Activated T-helper 2 cell treated with anti-CD3 and anti-CD28 coated beads, Interferon-gamma antibody, Interleukin-2, Interleukin-4, amounts not matched to agents 10 μg/mL and 5 μg/mL and 100 μg/mL, durations not matched to agents 14 hours and 24 hours and 36 hours (primary cell): ENCODE results near the gene ZWILCH. TPM values are rescaled to one million over a fixed set of nuclear protein-coding genes. Genes with fewer than 3 reads are reported as not detected.
"Not testable (repeated sequence)": the region's sequence is repeated elsewhere in the genome, so short reads cannot be mapped to it uniquely, and the experiment has no call there.

Experiments
- DNase-seq: peaks from one replicate; pipeline ENCODE4 v3.0.0; 2021; ENCODE audit warnings: low spot score
- H3K27ac Mint-ChIP-seq: one replicate; pipeline ENCODE4 v1.8.0; 2021; ENCODE audit warnings: mixed read lengths
- H3K27me3 Mint-ChIP-seq: one replicate; pipeline ENCODE4 v1.8.0; 2021; ENCODE audit warnings: low read depth, mixed read lengths
- H3K36me3 Mint-ChIP-seq: one replicate; pipeline ENCODE4 v1.8.0; 2021; ENCODE audit warnings: low read depth, mixed read lengths
- H3K4me1 Mint-ChIP-seq: one replicate; pipeline ENCODE4 v1.8.0; 2021; ENCODE audit warnings: low read depth, mixed read lengths
- H3K4me3 Mint-ChIP-seq: one replicate; pipeline ENCODE4 v1.8.0; 2021; ENCODE audit warnings: low read depth, mild to moderate bottlenecking, moderate library complexity, mixed read lengths
- H3K9me3 Mint-ChIP-seq: one replicate; pipeline ENCODE4 v1.8.0; 2021; ENCODE audit warnings: mixed read lengths
- intact Hi-C: fragments of 100-400 bp; cut with micrococcal nuclease; formaldehyde crosslinking; loops from one replicate; pipeline ENCODE4 v1.15.1; 2023
- total RNA-seq: library from RNA; stranded (reverse); gene quantifications from 2 replicates; pipeline ENCODE4 v1.2.3, GENCODE V29; 2022

Gene ZWILCH
- total RNA-seq, 1 donor from 2014 or later = 34.5 TPM

DNA sequence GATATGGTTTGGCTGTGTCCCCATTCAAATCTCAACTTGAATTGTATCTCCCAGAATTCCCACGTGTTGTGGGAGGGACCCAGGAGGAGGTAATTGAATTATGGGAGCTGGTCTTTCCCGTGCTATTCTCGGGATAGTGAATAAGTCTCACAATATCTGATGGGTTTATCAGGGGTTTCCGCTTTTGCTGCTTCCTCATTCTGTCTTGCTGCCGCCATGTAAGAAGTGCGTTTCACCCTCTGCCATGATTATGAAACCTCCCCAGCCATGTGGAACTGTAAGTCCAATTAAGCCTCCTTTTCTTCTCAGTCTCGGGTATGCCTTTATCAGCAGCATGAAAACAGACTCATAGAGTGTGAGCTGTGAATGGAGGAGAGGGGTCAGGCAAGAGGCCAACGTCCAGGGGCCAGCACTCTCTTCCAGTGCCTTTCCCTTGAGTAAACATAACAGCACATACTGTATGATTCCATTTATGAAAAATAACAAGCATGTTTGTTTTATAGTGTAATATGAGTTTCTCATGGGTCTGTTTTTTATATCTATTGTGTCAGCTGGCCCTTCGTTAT, 76.9 kb downstream of the ZWILCH start:
- Mint-ChIP-seq H3K4me1 (peaks cover 5% of the 10 kb centered on the region), H3K27me3 (peaks cover 4% of the 10 kb centered on the region), H3K27ac (no peak overlapping the region), H3K4me3 (no peak overlapping the region), H3K36me3 (no peaks in the 10 kb centered on the region), H3K9me3 (no peaks in the 10 kb centered on the region)
- DNase-seq = no peak
- intact Hi-C loops = no loop called here

DNA sequence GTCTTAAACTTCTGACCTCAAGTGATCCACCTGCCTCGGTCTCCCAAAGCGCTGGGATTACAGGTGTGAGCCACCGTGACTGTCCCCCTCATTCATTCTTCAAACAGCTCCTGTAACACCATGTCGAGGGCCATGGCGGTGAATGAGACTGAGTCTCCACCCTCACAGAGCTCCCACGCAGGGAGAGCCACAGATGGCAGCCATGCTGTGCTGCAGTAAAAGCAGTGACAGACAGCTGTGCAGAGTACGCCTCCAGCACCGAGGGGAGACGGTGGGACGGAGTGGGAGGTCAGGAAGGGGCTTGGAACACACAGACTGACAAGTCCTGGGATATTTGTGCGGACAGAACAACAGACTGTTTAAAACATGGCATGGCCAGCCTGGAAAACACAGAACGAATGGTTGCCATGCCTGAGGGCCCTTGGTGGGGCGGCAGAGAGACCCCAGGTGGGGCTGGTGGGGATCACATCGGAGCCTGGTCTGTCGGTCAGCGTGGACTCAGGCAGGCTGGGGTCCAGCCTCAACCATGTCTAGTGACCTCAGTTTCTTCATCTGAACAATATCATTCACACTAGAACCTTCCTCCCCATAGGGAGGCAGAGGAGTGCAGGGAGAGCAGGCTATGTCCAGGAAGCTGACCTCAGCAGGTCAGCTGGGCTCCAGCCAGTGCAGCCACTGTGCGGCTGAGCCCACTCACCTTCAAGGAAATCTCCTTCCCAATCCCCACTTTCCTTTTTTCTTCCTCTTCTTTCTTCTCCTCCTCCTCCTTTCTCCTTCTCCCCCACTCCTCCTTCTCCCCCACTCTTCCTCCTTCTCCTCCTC, 81.2 kb downstream of the ZWILCH start:
- Mint-ChIP-seq H3K27ac (no peak overlapping the region), H3K4me1 (no peaks in the 10 kb centered on the region), H3K9me3 (no peaks in the 10 kb centered on the region), H3K27me3 (peaks cover 6% of the 10 kb centered on the region), H3K36me3 (no peaks in the 10 kb centered on the region), H3K4me3 (no peak overlapping the region)
- DNase-seq = no peak
- intact Hi-C loops = no loop called here

DNA sequence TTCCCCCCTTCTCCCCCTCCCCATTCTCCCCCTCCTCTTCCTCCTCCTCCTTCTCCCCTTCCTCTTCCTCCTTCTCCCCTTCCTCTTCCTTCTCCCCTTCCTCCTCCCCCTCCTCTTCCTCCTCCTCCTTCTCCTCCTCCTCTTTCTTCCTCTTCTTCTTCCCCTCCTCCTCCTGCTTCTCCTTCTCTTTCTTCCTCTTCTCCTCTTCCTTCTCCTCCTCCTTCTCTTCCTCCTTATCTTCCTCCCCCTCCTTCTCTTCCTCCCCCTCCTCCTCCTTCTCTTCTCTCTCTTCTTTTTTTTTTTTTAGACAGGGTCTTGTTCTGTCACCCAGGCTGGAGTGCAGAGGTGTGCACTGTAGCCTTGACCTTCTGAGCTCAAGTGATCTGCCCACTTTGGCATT, 81.9 kb downstream of the ZWILCH start:
- intact Hi-C loops = no loop called here
- no peak for DNase-seq
- no peak overlapping the region for H3K27ac Mint-ChIP-seq
- no peaks in the 10 kb centered on the region for H3K9me3 Mint-ChIP-seq
- H3K4me1 Mint-ChIP-seq = no peaks in the 10 kb centered on the region
- H3K27me3 Mint-ChIP-seq = peaks cover 8% of the 10 kb centered on the region
- H3K4me3 Mint-ChIP-seq = no peak overlapping the region
- H3K36me3 Mint-ChIP-seq = no peaks in the 10 kb centered on the region

DNA sequence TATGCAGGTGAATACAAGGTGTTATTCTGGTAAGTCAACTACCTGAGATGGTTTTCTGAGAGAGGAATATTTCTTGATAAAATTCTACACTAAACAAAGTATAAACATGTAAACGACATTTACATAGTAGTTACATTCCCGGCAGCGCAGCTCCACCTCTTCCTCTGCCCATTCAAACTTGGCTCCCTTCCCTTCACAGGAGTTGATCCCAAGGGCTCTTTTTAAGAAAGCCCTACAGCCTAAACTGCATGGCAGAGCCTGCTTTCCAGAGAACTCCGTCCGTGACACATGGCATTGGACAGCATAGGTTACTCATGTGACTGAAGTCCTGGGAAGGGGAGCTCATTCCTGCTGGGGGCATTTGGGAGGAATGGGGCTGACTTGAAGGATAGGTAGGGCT, 82.6 kb downstream of the ZWILCH start:
- Mint-ChIP-seq H3K36me3 (no peaks in the 10 kb centered on the region), H3K9me3 (no peaks in the 10 kb centered on the region), H3K27me3 (peaks cover 8% of the 10 kb centered on the region), H3K4me3 (no peak overlapping the region), H3K27ac (no peak overlapping the region), H3K4me1 (no peaks in the 10 kb centered on the region)
- DNase-seq = no peak
- intact Hi-C loops = no loop called here

DNA sequence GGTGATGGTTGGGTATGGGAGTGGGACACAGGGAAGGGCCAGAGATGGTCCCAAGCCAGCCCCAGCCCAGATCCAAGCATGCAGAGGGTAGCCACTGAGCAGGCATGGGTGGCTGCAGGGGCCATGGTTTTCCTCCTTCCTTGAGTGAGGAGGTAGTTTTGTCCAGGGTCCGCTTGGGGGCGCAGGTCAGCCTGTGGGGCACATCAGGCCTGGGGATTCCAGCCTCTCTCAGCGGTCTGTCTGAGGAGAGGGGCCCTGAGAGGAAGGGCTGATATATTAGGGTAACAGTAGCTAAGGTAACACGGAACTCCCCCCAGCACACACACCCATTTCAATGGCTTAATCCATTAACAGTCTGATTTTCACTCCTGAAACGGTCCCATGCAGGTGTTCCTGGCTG, 83.4 kb downstream of the ZWILCH start:
- no peak overlapping the region for H3K27ac Mint-ChIP-seq
- no peaks in the 10 kb centered on the region for H3K4me1 Mint-ChIP-seq
- H3K27me3 Mint-ChIP-seq = peaks cover 8% of the 10 kb centered on the region
- no peak for DNase-seq
- H3K9me3 Mint-ChIP-seq = no peaks in the 10 kb centered on the region
- H3K4me3 Mint-ChIP-seq = no peak overlapping the region
- intact Hi-C loops = no loop called here
- no peaks in the 10 kb centered on the region for H3K36me3 Mint-ChIP-seq

DNA sequence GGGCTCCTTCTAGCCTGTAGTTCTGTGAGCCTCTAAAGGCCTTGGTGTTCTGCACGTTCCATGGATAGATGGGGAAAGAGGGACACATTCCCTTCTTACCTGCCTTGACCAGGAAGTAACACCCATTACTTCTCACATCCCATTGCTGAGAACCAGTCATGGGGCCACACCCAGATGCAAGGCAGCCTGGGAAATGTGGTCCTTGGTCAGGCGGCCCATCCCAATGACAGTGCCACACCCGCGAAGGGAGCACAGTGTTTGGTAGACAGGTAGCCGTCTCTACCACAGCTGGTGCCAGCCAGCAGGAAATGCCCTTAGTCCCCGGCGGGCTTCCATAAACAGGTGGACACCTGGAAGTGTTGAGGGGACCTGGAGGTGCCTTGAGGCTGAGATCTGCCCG, 83.8 kb downstream of the ZWILCH start:
- no peak overlapping the region for H3K4me3 Mint-ChIP-seq
- no peak for DNase-seq
- no peaks in the 10 kb centered on the region for H3K4me1 Mint-ChIP-seq
- peaks cover 8% of the 10 kb centered on the region for H3K27me3 Mint-ChIP-seq
- H3K9me3 Mint-ChIP-seq = no peaks in the 10 kb centered on the region
- intact Hi-C loops = no loop called here
- no peaks in the 10 kb centered on the region for H3K36me3 Mint-ChIP-seq
- H3K27ac Mint-ChIP-seq = no peak overlapping the region

DNA sequence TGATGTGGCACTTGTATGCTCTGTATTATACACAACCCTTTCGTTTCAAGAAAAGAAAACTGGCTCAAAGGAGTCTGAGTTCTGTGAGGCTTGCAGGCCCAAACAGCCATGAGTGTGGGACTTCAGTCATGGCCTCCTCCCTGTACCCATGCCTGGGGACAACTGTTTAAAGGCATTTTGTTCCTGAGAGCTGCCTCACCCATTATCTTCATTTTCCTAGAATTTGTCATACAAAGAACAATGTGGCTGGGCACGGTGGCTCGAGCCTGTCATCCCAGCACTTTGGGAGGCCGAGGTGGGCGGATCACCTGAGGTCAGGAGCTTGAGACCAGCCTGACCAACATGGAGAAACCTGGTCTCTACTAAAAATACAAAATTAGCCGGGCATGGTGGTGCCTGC, 84.3 kb downstream of the ZWILCH start:
- H3K4me1 Mint-ChIP-seq, H3K9me3 Mint-ChIP-seq, H3K36me3 Mint-ChIP-seq, H3K4me3 Mint-ChIP-seq, H3K27me3 Mint-ChIP-seq, DNase-seq, intact Hi-C loops, H3K27ac Mint-ChIP-seq: not testable (repeated sequence)

DNA sequence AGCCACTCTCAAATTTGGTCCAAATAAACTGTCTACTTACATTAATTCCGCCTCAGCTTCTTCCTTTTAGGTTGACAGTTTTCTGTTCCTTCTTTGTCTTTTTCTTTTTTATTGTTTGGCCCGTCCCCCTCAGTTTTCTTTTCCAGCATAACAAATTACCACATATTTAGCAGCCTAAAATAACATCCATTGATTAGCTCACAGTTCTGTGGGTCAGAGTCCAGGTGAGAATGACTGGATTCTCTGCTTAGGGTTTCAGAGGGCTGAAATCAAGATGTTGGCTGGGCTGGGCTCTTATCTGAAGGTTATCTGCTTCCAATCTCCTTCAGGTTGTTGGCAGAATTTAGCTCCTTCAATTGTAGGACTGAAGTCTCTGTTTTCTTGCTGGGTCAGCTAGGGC, 85.3 kb downstream of the ZWILCH start:
- DNase-seq = no peak
- peaks cover 6% of the 10 kb centered on the region for H3K27me3 Mint-ChIP-seq
- no peaks in the 10 kb centered on the region for H3K36me3 Mint-ChIP-seq
- H3K4me1 Mint-ChIP-seq = no peaks in the 10 kb centered on the region
- no peaks in the 10 kb centered on the region for H3K9me3 Mint-ChIP-seq
- intact Hi-C loops = no loop called here
- H3K27ac Mint-ChIP-seq = no peak overlapping the region
- no peak overlapping the region for H3K4me3 Mint-ChIP-seq

DNA sequence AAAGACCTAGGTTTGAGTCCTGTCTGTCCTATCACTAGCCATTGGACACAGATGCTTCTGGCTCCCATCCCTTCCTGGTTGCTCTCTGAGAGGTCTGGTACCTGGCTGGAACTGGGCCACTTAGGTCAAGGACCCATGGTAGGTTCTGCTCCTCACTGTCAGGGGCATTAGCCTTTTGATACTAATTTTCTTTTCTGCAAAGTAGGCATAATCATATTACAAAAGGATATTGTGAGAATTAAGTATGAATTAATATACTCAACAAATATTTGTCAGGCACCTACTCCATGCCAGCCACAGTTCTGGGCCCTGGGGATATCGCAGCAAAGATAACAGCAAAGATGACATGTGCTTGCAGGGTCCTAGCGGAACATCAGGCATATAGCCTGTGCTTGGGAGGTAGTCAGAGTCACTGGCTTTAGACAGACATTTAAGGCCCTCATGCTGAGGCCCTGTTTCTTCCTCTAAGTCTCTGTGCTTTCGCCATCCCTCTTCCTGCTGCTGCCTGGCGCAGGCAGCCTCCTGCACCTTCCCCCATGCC, 86.3 kb downstream of the ZWILCH start:
- intact Hi-C loops = no loop called here
- Mint-ChIP-seq H3K4me3 (no peak overlapping the region), H3K36me3 (no peaks in the 10 kb centered on the region), H3K27me3 (peaks cover 4% of the 10 kb centered on the region), H3K27ac (no peak overlapping the region), H3K4me1 (no peaks in the 10 kb centered on the region), H3K9me3 (no peaks in the 10 kb centered on the region)
- DNase-seq = no peak

DNA sequence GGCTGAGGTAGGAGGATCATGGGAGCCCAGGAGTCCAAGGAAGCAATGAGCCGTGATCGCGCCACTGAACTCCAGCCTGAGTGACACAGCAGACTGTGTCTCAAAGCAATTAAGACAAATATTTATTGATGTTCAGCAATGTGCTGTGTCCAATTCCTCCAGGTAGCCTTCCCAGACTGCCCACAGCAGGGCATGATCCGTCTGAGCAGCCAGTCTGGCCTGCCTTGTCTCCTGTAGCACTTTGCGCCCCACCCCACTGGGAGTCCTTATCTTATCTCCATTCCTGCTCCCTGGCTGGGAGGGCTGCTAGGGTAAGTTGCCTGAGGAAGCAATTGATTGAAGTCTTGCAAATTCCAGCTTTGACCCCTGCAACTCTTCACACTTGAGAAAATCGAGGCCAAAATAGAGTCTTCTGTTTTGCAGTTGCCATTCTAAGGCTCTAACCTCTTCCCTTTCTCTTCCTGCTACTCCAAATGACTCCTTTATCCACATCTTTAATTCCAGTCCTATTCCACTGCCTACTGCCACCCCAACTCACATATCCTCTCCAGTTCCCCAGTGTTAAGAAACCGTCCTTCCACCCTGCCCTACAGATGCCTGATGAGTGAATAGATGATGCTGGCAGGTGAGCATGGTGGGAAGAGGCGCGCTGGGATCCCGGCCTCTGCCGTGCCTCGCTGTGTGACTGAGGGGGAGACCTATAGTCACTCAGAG, 87.5 kb downstream of the ZWILCH start:
- no peaks in the 10 kb centered on the region for H3K36me3 Mint-ChIP-seq
- H3K9me3 Mint-ChIP-seq = no peaks in the 10 kb centered on the region
- no peak overlapping the region for H3K4me3 Mint-ChIP-seq
- peaks cover 4% of the 10 kb centered on the region for H3K27me3 Mint-ChIP-seq
- intact Hi-C loops = no loop called here
- H3K4me1 Mint-ChIP-seq = no peaks in the 10 kb centered on the region
- H3K27ac Mint-ChIP-seq = no peak overlapping the region
- DNase-seq = no peak

DNA sequence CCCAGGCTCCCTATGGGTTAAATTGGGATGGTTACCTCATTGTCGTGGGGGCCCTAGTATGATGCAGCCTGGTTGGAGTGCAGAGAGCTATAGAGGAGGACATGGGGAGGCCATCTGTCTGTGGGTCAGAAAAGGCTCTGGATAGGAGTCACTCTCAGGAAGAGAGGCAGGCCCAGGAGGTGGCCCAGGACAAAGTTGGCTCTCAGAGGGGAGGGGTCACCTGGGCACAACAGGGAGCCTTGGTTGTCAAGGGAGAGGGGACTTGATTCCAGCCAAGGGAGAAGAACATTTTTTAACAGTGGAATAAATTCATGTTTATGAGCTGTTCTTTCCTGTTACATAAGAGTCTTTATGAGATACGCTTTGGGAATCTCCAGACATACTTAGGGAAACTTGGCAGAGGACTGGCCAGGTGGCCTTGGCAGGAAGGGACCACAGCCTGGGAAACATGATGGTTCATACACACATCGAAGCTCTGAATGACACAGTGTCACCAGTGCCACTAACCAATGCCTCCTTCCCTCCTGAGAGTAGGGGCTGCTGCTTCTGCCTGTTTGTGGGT, 88.2 kb downstream of the ZWILCH start:
- no peaks in the 10 kb centered on the region for H3K9me3 Mint-ChIP-seq
- peaks cover 2% of the 10 kb centered on the region for H3K27me3 Mint-ChIP-seq
- H3K4me3 Mint-ChIP-seq = no peak overlapping the region
- H3K36me3 Mint-ChIP-seq = no peaks in the 10 kb centered on the region
- DNase-seq = no peak
- intact Hi-C loops = no loop called here
- H3K27ac Mint-ChIP-seq = no peak overlapping the region
- H3K4me1 Mint-ChIP-seq = peaks cover 4% of the 10 kb centered on the region

DNA sequence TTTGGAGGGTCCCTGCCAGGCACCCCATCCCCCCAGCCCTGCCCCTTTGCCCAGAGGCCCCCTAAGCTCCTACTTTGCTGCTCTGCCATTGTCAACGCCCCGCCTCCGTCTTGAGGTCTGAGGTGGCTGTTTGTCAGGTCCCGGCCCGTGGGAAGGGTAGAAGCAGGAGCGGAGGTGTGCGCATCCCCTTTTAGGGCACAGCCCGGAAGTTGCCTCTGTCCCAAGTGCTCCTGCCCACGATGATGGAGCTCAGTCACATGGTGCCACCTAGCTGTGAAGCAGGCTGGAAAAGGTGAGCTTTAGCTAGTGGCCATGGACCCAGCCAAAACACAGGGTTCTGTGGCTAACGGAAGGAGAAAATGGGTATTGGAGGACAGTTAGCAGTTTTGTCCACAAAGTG, 89.2 kb downstream of the ZWILCH start:
- no peaks in the 10 kb centered on the region for H3K9me3 Mint-ChIP-seq
- intact Hi-C loops = no loop called here
- H3K36me3 Mint-ChIP-seq = no peaks in the 10 kb centered on the region
- peaks cover 7% of the 10 kb centered on the region for H3K4me1 Mint-ChIP-seq
- H3K4me3 Mint-ChIP-seq = no peak overlapping the region
- peaks cover 2% of the 10 kb centered on the region for H3K27me3 Mint-ChIP-seq
- H3K27ac Mint-ChIP-seq = no peak overlapping the region
- no peak for DNase-seq

DNA sequence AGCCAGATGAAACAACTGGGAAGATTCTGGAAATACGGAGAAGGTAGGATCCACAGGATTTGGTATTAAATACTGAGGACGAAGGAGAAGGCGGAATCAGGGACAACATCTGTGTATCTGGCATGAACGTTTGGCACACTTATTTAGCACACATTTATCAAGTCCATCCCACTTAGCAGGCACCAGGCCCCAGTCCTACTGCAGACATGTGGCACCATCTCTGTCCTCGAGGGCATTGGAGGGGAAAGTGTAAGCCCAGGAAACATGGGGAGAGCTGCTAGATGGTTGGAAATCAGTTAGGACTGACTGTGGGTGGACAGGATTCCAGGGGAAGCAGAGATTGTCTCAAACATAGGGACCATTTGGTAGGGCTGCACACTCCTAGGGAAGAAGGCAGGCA, 89.7 kb downstream of the ZWILCH start:
- peaks cover 7% of the 10 kb centered on the region for H3K4me1 Mint-ChIP-seq
- intact Hi-C loops = no loop called here
- H3K27me3 Mint-ChIP-seq = peaks cover 2% of the 10 kb centered on the region
- no peak for DNase-seq
- no peaks in the 10 kb centered on the region for H3K9me3 Mint-ChIP-seq
- H3K36me3 Mint-ChIP-seq = no peaks in the 10 kb centered on the region
- no peak overlapping the region for H3K27ac Mint-ChIP-seq
- H3K4me3 Mint-ChIP-seq = no peak overlapping the region
